Activated T-helper 1 cell treated with Interleukin-2 at 50 U/mL for 16 hours (primary cell): ENCODE results near the gene GAPDHS.

Experiments
- DNase-seq: peaks from one replicate; pipeline ENCODE4 v3.0.0-alpha.2; 2020; ENCODE audit warnings: low read depth

The GAPDHS gene

GRCh38 chr19:35557539-35558399 lies 24.5 kb downstream of the GAPDHS start:
- peak; percentile 23 for DNase-seq

DNA sequence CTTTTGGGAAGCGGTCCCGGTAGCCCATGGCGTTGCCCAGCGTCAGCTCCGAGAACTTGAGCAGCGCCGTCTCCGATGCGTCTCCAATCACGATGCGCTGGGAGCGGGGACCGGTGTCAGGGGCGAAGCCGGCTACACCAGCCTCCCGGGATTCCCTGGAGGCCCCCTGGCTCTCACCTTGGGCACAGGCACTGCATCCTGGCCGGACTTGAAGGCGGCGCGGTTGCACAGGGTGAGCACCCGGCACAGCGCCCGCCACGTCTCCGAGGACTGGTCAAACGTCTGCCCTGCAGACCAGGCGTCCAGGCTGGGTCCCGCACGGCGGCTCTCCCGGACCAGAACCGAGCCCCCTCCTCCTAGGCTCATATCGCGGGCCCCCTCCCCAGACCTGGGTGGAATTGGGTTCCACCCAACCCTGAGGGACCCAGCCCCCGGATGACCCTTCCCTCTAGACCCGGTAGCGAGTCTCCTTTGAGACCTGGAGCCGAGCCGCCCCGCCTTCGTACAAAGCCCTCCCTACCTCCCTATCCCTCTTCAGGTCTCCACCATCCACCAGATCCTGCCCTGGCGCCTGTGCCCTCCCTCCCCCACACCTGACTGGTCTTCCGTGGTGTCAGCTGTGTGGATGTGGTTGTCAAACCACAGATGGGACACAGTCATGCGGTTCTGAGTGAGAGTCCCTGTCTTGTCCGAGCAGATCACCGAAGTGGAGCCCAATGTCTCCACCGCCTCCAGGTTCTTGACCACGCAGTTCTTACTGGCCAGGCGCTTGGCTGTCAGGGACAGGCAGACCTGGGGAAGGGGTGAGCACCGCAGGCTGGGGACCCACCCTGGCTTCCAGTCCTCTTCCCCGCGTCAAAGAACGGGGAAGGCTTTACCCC lies 25.4 kb downstream of the GAPDHS start:
- DNase-seq, result no peak

DNA sequence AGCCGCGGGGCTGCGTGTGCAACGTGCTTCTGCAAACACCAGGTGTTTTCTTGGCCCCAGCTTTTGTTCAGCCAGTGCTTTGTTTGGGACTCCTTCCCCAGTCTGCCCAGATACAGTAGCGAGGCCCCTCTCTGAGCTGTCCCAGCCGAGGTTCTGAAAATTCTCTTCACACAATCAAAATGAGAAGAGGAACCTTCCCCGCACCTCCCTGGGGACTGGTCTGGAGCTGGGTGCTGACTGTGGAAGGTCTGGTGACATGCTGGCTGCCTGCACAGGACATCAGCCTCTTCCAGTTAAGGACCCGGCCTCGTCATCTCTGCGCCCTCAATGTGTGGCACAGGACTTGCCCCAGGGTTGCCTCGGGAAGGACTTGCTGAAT lies 26.0 kb downstream of the GAPDHS start:
- DNase-seq, result no peak

DNA sequence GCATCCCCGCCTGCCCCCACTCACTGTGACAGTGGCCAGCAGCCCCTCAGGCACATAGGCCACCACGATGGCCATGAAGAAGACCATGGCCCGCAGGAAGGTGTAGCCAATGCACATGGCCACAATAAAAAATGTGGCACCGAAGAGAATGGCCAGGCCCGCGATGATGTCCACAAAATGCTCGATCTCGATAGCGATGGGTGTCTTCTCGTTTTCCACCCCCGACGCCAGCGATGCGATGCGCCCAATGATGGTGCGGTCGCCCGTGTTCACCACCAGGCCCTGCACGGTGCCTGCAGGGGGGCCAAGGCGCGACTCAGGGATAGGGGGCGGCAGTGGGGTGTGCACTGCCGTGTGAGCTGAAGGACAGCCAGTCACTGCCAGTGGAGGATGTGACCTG lies 26.5 kb downstream of the GAPDHS start:
- DNase-seq, result no peak

- DNase-seq, result no peak
Measured at GRCh38 chr19:35560271-35560670, 27.0 kb downstream of the GAPDHS start.

- DNase-seq, result no peak
Measured at GRCh38 chr19:35560677-35561076, 27.4 kb downstream of the GAPDHS start.

DNA sequence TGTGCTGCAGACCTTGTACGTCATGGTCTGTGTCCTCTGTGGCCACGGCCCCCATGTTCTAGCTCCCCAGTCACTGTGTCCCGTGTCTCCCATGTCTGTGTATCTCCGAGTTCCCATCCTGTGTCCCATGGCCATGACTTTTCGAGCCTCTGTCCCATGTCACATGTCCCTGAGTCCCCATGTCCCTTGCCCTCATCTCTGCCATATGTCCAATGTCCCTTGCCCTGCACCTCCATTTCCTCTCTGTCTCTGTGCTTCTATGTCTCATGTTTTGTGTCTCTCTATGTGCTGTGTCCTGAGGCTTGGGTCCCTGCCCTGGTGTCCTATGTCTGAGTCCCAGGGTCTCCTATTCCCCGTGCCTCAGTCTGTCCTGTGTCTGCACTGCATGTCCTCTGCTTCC lies 28.2 kb downstream of the GAPDHS start:
- DNase-seq, result no peak

- no peak for DNase-seq
Measured at GRCh38 chr19:35562336-35562735, 29.1 kb downstream of the GAPDHS start.

- no peak for DNase-seq
Measured at GRCh38 chr19:35562776-35563175, 29.5 kb downstream of the GAPDHS start.

GRCh38 chr19:35563207-35563829 lies 30.1 kb downstream of the GAPDHS start, which contains the start of gene ATP4A:
Gene ATP4A, minus strand, starts transcription at chr19:35563658. Its CDS starts 29 bp downstream, at chr19:35563629.
- DNase-seq, result no peak

GRCh38 chr19:35565016-35565856 lies 32.0 kb downstream of the GAPDHS start:
- no peak for DNase-seq

GRCh38 chr19:35566738-35567137 lies 33.5 kb downstream of the GAPDHS start:
- DNase-seq, result no peak

DNA sequence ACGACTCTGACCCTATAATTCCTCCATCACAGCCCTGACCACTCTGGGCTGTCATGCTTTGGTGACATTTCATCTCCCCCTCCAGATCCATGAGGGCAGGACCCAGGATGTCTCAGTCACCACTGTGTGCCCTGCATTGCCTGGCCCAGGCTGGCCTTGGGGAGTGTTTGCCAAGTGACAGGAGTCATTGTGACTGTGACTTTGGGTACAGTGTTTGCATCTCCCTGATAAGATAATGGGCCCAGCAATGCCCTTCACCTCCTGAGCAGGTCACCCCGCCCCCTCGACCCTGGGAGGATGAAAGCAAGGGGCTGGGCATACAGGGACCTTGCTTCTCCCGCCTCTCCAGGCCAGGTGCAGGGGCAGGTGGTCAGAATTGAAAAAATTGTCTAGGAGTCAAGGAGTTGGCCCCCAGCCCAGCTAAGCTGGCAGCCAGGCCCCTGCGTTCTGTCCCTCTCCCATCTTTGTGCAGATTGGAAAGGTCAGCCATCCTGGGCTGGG lies 36.1 kb downstream of the GAPDHS start:
- no peak for DNase-seq

- DNase-seq, result no peak
Measured at GRCh38 chr19:35571406-35571965, 38.2 kb downstream of the GAPDHS start.

DNA sequence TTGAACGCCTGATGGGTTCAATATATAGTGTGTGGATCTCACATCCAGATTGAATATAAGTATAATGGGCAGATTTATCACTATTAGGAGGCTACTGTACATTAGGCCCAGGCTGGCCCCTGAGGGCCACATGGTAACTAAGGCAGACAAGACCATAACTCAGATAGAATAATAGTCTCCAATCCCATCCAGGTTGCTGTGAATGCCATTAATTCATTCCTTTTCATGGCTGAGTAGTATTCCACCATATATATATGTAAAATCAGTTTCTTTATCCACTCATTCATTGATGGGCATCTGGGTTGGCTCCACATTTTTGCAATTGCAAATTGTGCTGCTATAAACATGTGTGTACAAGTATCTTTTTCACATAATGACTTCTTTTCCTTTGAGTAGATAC lies 44.7 kb downstream of the GAPDHS start:
- no peak for DNase-seq

DNA sequence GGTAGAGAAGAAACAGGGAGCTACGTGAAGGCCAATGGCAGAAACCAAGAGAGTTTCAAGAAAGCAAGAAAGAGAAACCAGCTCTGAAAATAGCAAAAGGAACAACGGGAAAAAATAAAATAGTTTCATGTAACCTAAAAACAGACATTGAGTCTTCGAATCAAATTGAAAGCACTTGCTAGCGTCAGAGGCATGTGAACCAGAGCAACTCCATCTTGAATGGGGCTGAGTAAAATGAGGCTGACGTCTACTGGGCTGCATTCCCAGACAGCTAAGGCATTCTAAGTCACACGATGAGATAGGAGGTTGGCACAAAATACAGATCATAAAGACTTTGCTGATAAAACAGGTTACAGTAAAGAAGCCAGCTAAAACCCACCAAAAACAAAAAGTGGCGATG lies 45.5 kb downstream of the GAPDHS start:
- no peak for DNase-seq

DNA sequence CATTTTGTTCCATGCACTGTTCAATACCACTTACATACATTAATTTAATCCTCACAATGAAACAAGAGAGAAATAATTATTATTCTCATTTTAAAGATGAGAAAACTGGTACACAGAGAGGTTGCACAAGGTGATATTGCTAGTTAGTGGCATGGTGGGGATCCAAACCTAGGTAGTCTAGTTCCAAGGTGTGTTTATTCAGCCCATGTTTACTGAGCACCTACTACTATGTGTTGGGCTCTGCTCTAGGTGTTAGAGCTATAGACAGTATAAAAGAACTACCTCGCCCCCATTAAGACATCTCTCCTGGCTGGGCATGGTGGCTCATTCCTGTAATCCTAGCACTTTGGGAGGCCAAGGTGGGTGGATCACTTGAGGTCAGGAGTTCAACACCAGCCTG lies 49.5 kb downstream of the GAPDHS start:
- no peak for DNase-seq

DNA sequence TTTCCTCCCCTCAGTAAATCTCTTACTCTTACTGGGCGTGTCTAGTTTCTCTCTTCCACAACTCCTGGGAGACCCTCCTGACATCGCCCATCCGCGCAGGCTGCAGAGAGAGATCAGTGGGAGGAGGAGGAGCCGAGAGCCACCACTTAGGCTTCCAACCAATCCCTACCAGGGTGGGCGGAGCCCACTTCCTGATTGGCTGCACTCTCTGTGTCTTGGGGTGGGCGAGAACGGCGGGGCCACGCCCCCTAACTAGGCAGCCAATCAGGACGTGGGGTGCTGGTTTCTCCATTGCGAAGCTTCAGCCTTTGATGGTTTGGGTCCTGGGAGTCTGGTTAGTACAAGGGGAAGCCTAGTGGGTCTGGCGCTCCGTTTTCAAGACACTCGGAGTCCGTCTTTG lies 52.6 kb downstream of the GAPDHS start, which contains the start of gene PMIS2:
Gene PMIS2 (plus strand): TSS at position 326 of the 400 bp plus-strand sequence. CDS start 87 bp downstream, outside the sequence.
- no peak for DNase-seq

- DNase-seq, result no peak
Measured at GRCh38 chr19:35587321-35587720, 54.1 kb downstream of the GAPDHS start.

GRCh38 chr19:35590875-35591274 lies 57.6 kb downstream of the GAPDHS start:
- DNase-seq, result no peak

- DNase-seq, result no peak
Measured at GRCh38 chr19:35592226-35592625, 59.0 kb downstream of the GAPDHS start.
